ENCODE measurements around the gene OLFM3.

- TF ChIP-seq, protein P1, sequence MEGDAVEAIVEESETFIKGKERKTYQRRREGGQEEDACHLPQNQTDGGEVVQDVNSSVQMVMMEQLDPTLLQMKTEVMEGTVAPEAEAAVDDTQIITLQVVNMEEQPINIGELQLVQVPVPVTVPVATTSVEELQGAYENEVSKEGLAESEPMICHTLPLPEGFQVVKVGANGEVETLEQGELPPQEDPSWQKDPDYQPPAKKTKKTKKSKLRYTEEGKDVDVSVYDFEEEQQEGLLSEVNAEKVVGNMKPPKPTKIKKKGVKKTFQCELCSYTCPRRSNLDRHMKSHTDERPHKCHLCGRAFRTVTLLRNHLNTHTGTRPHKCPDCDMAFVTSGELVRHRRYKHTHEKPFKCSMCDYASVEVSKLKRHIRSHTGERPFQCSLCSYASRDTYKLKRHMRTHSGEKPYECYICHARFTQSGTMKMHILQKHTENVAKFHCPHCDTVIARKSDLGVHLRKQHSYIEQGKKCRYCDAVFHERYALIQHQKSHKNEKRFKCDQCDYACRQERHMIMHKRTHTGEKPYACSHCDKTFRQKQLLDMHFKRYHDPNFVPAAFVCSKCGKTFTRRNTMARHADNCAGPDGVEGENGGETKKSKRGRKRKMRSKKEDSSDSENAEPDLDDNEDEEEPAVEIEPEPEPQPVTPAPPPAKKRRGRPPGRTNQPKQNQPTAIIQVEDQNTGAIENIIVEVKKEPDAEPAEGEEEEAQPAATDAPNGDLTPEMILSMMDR (IDR thresholded peaks at IDR 0.05): peak; percentile 77
- no peak for TF ChIP-seq ZFX (IDR thresholded peaks at IDR 0.05; ENCODE audit: borderline replicate concordance)
These were observed 176.7 kb downstream of the OLFM3 start for GRCh38 chr1:101820071-101820470.

All from 22Rv1 (cell line).